Hematopoietic multipotent progenitor cell treated with erythropoietin and hydrocortisone succinate and interleukin-3 and kit ligand, for 15 days (in vitro differentiated cells): ENCODE data around the gene FZD1.

Experiments
- DNase-seq: peaks from one replicate; pipeline ENCODE4 v3.0.0-alpha.2; 2015; ENCODE audit warnings: low spot score

Gene FZD1

GRCh38 chr7:91264046-91264923, at the start of gene FZD1:
FZD1 (plus strand) TSS chr7:91264433; CDS start chr7:91264881, 448 bp downstream.
- peak; percentile 81 for DNase-seq

DNA sequence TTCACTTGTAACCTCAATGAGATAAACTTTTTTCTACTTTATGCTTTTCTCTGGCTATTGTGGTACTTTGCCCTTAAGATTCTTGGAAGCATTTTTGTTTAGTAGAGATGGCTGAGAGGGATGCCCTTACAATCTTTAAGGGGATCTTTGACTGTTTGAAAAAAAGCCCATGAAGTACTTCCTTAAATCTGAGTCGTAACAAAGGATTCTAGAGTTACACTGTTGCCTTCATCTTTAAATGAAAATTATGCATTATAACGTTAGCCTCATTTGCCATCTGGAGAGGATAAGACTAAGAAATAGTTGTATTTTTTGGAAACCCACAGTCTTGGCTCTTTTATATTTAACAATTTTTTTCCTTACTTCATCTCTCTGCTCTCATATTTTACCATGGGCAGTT, 37.8 kb upstream of the FZD1 start:
- no peak for DNase-seq

DNA sequence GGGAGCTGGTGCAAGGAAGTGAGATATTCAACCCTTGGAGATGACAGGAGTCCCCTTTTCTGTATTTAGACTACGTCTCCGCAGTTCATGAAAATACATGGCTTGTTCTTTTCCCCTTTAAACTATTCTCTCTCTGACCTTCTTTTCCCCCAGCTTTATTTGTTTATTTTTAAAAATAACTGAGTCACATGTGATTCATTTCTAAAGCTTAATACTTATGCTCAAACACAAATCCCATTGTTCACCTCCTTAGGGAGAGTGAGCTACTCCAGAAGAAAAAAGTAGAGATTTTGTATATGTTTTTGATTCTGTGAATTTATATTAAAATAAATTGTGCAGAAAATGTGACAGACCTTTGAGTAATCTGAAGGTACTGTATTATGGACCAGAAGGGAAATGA, 35.9 kb upstream of the FZD1 start:
- no peak for DNase-seq

DNA sequence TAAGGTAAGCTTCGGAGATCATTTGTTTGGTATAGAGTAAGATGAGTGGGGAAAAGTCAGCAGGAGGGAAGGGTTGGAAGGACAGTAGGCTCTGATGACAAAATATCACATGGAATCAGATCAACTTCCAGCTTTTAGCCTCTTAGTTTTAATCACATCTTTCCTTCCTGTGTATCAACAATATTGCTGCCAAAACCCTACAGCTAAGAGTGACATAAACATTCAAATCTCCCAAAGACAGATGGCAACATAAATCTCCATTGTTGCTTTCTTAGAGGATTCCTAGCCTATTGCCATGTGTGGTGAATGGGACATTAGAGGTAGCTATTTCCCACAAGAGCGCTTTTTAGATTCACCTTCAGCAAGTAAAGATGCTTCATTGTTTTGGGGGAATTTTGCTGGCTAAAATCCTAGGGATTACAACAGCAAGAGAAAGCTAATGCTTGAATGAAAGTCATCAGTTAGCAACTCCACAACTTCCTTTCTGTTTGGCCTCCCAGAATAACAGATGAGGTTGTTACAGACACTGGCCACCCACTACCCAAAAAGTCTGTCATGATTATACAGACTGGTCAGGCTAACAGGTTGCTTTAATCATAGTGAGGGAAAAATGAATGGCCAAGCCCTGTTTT, 35.2 kb upstream of the FZD1 start:
- DNase-seq, result no peak

GRCh38 chr7:91230100-91230499, 34.1 kb upstream of the FZD1 start:
- no peak for DNase-seq

GRCh38 chr7:91230503-91230902, 33.7 kb upstream of the FZD1 start:
- DNase-seq, result no peak

DNA sequence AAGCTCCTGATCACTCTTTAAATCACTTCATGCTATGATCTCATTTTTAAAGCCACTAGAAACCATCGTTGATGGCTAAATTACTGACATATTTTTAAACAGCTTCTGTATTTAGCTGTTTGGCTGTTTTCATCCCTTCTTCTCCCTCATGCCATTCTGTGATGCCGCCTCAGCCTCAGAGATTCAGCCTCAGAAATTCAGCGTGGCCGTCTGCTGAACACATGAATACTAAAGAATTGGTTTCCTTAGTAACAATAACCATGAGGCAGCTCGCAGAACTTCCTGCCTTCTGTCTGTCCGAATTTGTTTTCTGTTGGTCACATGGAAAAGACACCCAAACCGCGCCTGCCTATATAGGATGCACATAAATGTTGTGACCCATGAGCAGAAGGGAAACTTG, 31.0 kb upstream of the FZD1 start:
- DNase-seq, result no peak

GRCh38 chr7:91235211-91235832, 28.9 kb upstream of the FZD1 start:
- no peak for DNase-seq

DNA sequence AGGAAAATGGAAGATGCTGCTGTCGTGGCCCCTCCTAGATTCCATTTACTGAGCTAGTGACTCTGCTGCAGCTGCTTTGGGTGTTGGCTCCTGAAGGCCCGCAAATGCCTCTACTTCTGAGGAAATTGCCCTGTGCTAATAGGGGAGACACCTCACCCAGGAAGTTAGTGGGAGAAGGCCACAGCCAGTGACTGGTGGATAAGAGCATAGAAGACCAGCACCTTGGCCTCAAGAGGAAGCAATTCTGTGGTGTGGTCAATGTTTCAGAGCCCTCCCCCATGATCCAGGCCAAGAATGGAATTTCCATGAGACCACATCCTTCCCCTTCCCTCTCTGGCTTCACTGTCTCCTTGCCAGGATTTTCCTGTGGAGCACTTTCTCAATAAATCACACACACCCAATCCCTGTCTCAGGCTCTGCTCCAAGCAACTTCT, 25.0 kb upstream of the FZD1 start:
- DNase-seq, result no peak

DNA sequence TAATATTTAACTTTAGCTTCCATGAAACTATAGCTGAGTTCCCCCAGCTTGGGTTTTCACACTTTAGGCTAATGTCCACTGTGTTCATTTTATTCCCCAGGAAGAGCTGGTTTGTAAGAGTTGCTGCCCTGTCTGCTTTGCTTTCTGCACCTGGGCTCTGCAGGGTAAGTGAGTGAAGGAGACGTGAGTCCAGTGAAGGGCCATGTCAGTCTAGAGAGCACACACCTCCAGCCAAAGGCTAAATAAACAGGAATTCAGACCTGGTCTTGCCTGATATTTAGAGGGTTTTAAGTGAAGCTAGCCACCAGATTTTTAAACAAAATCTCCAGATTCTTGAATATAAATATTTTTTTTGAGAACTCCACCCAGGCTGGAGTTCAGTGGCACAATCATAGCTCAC, 24.5 kb upstream of the FZD1 start:
- DNase-seq, result no peak

DNA sequence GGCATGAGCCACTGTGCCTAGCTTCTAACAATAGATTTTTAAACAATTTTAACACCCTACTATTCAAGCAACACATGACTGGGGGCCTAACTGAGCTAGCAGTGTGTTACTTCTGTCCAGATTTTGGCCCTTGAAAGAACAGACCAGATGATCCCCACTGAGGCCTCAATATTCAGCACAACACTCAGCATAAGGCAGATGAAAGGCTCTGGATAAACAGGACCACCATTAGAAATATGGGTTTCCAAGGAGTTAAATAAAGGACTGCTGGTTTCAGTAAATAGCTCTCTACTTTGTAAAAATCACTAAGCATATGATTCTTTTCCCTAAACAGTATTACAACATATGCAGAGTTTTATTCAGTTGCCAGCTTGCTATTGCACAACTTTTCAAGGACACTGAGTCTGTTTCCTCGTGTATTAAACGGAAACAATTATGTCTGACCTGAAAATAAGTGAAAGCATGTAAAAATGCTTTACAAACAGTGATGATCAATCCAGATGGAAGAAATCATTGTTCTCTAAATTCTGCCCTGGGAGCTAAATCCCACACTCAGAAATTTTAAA, 23.8 kb upstream of the FZD1 start:
- no peak for DNase-seq

- DNase-seq, result no peak
These were observed 22.0 kb upstream of the FZD1 start for GRCh38 chr7:91242097-91242844.

DNA sequence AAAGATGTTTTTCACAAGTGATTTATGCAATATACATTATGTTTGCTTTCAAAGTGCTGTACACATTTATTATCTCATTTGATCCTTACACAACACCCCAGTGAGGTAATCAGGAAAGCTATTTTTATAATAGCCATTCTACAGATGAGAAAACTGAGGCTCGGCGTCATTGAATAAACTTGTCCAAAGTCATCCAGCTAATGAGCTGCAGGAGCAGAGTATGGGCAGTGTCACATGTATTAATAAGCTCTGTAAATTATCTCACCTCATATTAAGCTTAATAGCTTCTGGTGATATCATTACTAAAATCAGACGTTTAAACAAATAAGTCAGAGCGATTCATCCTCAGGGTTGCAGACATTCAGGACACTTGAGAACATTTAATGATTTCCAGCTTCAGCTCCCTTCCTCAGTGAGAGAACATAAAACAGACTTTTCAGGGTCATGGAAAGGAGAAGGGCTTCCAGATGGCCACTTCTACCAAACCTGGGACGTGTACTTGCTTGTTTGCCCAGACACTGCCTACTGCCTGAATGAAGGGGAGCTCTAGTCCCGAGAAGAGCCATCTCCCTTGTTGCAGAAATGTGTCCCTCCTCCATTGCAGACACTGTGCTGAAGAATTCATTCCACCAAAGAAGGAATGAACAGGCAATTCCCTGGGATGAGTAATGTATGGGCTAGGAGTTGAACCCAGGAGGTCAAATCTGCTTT, 20.5 kb upstream of the FZD1 start:
- no peak for DNase-seq

GRCh38 chr7:91247500-91247899, 16.7 kb upstream of the FZD1 start:
- DNase-seq, result no peak

DNA sequence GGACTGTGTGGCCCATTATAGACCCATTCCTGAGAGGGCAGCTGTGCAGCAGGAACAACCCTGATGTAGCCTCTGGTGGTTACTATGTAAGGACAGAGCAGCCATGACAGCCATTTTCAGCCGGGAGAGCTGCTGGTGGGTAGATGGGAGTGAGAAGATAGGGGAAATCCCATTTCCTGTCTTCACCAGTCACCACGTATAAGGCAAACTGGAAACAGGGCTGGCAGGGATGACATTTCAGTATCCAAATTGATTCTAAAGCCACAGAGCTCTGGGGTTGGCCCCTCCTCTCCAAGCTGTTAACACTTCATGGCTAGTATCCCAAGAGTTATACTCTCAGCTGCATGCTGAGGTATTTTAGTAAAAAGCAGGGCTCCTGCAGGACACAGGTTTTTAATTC, 15.2 kb upstream of the FZD1 start:
- DNase-seq, result no peak

- no peak for DNase-seq
These were observed 14.6 kb upstream of the FZD1 start for GRCh38 chr7:91249506-91250233.

DNA sequence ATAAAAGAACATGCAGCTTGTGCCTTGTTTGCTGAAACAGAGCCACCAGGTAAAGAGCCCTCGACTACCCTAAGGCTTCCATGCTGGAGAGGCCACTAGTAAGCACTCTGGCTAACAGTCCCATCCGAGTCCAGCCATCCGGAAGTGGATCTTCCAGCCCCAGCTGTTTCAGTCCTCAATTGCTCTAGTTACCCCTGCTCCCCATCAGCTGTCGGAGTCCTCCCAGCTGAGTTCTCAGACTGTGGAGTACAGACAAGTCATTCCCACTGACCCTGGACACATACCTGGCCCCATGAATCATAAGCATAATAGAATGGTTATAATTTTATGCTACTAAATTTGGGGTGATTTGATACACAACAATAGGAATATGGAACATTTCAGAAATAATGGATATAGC, 13.5 kb upstream of the FZD1 start:
- DNase-seq, result no peak

DNA sequence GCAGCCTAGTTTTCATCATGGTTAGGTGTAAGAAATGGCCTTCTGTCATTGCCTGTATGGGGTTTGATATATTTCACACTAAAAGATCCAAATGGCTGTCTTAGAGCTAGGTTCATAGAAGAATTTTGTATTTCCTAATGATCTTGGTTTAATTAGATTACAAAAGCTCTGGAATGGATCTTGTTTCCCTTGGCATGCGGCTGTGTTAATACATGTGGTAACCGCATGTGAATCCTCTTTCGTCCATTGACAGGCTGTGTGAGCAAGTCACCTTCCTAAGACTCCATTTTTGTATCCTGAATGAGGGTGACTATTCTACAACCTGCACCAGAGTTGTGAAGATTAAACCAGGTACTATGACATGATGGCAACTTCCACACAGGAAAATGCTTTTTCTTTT, 12.4 kb upstream of the FZD1 start:
- DNase-seq, result no peak

DNA sequence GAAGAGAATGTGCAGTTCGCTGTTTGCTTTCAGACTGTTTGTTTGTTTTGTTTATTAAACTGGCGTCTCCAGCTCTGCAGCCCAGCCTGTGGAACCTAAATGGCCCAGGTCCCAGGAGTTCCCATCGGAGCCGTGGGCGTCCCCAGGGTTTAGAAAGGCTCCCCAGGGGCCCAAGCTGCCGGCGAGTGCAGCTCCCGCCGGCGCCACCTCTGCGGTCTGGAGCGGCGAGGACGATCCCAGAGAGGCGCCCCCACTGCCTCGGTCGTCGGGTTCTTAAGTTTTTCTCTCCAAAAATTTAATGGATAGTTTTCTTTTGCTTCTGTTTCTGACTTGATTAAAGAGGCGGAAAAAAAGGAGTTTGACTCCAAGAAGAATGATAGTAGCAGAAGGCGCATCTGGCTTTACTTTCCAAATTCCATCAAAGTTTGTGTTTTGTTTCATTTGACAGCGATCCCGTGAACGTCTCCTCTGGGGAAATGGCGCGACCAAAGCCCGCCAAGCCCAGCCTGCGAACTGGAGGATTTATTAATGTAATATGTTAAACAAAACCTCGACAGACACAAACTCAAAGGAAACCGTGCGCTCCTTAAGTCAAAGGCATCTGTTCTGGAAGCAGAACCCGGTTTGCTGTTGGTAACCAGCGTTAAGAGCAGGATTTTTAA, 718 bp upstream of the FZD1 start:
- no peak for DNase-seq
